C4-2B (cell line): ENCODE data around the gene CXorf66.
"Not testable (repeated sequence)": the region's sequence is repeated elsewhere in the genome, so short reads cannot be mapped to it uniquely, and the experiment has no call there.

Experiments used
- H3K27ac ChIP-seq: fragments of 450-650 bp; 2 replicates; pipeline ENCODE4 v1.5.1; 2017
- CTCF ChIP-seq: fragments of 450-650 bp; conservative IDR thresholded peaks from 2 replicates; pipeline ENCODE4 v1.5.1; 2017; ENCODE audit warnings: mild to moderate bottlenecking
- ZFX ChIP-seq: fragments of 450-650 bp; IDR thresholded peaks from 2 replicates; pipeline ENCODE4 v1.6.1; 2017

CXorf66 gene

GRCh38 chrX:139924696-139925095 is 40.6 kb downstream of the CXorf66 start:
- H3K27ac ChIP-seq: no peak overlapping the region

GRCh38 chrX:139924069-139924695 is 41.1 kb downstream of the CXorf66 start:
- no peak for TF ChIP-seq CTCF
- TF ChIP-seq ZFX: no peak
- no peak overlapping the region for H3K27ac ChIP-seq

More at GRCh38 chrX:139924696-139925095, 40.6 kb downstream of the CXorf66 start:
- TF ChIP-seq ZFX (no peak), CTCF (no peak)

- not testable (repeated sequence) for H3K27ac ChIP-seq
These were observed 44.2 kb downstream of the CXorf66 start for GRCh38 chrX:139921142-139921541.

GRCh38 chrX:139920316-139920715 is 45.0 kb downstream of the CXorf66 start:
- TF ChIP-seq CTCF (no peak), ZFX (no peak)
- H3K27ac ChIP-seq: no peak overlapping the region

GRCh38 chrX:139914421-139914820 is 50.9 kb downstream of the CXorf66 start:
- TF ChIP-seq ZFX (no peak), CTCF (no peak)
- H3K27ac ChIP-seq: no peak overlapping the region

GRCh38 chrX:139909712-139910111 is 55.6 kb downstream of the CXorf66 start:
- TF ChIP-seq CTCF (no peak), ZFX (no peak)
- no peak overlapping the region for H3K27ac ChIP-seq

- TF ChIP-seq ZFX (no peak), CTCF (no peak)
These were observed 58.2 kb downstream of the CXorf66 start for GRCh38 chrX:139907078-139907477.

GRCh38 chrX:139905743-139906142 is 59.6 kb downstream of the CXorf66 start:
- TF ChIP-seq ZFX (no peak), CTCF (no peak)

More at GRCh38 chrX:139907078-139907477, 58.2 kb downstream of the CXorf66 start:
- H3K27ac ChIP-seq: no peak overlapping the region

More at GRCh38 chrX:139905743-139906142, 59.6 kb downstream of the CXorf66 start:
- no peak overlapping the region for H3K27ac ChIP-seq
